Measurements from ENCODE around the gene SPOCK2.

DNA sequence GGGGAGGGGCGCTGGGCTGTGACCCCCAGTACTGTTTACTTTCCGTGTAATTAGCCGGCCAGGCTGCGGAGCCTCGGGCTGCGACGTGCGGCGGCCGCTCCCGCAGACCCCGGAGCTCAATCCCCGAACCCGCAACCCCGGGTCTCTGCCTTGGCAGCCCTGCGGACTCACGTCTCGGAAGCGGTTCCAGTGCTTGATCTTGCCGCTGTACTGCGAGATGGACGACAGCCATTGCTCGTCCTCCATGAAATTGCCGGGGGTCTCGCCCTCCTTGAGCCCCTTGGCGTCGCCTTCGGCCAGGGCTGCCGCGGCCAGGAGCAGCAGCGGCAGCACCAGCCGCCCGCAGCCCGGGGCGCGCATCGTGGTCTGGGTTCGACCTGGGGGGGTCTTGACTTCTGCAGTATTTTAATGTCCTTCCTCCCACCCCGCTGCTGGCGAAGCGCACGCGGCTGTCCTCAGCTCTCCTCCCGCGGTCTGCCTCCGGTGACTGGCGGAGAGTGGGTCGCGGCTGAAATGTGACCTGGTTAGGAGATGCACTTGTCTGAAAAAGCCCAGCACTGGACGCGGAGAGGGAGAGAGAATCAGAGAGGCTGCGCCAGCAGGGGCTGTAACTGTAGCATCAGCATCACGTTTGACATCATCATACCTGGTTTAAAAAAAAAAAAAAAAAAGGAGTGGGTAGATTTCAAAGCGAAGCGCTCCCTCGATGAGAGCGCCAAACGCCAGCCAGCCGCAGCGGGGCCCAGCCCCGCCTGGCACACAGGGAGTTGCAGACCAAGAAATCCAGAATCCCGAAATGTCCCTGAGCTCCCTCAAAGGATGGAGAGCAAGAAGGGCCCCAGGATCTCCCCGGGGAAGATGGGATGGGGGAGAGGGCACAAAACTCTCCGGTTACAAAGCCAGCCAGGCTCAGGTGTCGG lies at the start of gene SPOCK2:
- TF ChIP-seq, protein P1, sequence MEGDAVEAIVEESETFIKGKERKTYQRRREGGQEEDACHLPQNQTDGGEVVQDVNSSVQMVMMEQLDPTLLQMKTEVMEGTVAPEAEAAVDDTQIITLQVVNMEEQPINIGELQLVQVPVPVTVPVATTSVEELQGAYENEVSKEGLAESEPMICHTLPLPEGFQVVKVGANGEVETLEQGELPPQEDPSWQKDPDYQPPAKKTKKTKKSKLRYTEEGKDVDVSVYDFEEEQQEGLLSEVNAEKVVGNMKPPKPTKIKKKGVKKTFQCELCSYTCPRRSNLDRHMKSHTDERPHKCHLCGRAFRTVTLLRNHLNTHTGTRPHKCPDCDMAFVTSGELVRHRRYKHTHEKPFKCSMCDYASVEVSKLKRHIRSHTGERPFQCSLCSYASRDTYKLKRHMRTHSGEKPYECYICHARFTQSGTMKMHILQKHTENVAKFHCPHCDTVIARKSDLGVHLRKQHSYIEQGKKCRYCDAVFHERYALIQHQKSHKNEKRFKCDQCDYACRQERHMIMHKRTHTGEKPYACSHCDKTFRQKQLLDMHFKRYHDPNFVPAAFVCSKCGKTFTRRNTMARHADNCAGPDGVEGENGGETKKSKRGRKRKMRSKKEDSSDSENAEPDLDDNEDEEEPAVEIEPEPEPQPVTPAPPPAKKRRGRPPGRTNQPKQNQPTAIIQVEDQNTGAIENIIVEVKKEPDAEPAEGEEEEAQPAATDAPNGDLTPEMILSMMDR (conservative IDR thresholded peaks at IDR 0.05), result no peak
- TF ChIP-seq ZFX (IDR thresholded peaks at IDR 0.05), result no peak
